AG09319 (cell line): ENCODE data around the gene UBE2Q1.

Source experiments
- DNase-seq: peaks from one replicate; pipeline ENCODE4 v3.0.0-alpha.2; 2010; ENCODE audit warnings: low read depth; ENCODE audit errors: extremely low read depth
- CTCF ChIP-seq: IDR thresholded peaks from 2 replicates; pipeline ENCODE4 v1.5.1; 2011; ENCODE audit warnings: low read depth, mild to moderate bottlenecking, inconsistent platforms, low read length, moderate library complexity

Gene UBE2Q1

GRCh38 chr1:154578058-154578418 is 19.6 kb upstream of the UBE2Q1 start:
- no peak for TF ChIP-seq CTCF
- DNase-seq, result no peak

DNA sequence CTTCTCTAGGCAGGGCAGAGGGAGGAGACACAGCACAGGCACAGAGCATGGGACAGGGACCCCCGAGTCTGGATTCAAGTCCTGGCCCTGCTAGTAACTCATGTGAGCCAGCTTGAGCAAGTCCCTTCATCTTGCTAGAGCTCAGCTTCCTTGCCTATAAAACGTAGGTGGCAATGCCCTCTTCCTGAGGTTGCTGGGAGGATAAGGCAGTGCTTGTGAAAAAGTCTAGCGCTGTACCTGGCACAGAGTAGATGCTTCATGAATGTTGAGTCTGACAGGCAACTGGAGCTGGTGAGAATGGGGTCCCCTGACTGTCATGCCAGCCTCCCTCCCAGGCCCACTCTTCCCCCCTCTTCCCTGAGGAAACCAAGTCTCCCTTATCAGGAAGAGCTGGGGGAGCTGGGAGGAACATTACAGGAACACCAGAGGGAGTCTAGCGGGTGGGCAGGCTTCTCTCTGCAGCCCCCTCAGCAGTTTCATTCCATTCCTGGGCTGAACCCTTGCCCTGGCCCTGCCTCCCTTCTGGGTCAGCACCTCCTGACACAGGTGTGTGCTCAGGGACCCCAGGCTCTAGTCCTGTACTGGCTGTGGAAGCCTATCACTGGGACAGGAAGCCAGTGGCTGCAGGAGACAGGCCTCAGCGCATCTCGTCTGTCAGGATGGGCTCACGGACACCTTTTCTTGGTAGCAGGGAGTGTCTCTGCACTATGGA is 19.0 kb upstream of the UBE2Q1 start:
- TF ChIP-seq CTCF, result no peak
- no peak for DNase-seq

DNA sequence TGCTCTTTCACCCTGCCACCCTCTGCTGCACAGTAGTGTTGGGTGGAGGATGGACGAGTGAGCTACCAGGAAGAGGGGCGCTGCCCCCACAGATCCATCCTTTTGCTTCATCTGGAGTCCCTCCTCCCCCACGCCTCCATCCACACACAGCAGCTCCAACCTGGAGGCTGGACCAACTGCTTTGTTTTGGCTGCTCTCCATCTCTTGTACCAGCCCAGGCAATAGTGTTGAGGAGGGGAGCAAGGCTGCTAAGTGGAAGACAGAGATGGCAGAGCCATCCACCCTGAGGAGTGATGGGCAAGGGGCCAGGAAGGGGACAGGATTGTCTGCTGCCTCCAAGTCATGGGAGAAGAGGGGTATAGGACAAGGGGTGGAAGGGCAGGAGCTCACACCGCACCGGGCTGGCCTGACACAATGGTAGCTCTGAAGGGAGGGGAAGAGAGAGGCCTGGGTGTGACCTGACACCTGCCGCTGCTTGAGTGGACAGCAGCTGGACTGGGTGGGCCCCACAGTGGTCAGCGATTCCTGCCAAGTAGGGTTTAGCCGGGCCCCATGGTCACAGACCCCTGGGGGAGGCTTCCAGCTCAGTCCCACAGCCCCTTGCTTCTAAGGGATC is 17.6 kb upstream of the UBE2Q1 start:
- TF ChIP-seq CTCF, result no peak
- DNase-seq, result no peak

GRCh38 chr1:154575147-154575927 is 16.9 kb upstream of the UBE2Q1 start:
- TF ChIP-seq CTCF, result no peak
- DNase-seq, result no peak

DNA sequence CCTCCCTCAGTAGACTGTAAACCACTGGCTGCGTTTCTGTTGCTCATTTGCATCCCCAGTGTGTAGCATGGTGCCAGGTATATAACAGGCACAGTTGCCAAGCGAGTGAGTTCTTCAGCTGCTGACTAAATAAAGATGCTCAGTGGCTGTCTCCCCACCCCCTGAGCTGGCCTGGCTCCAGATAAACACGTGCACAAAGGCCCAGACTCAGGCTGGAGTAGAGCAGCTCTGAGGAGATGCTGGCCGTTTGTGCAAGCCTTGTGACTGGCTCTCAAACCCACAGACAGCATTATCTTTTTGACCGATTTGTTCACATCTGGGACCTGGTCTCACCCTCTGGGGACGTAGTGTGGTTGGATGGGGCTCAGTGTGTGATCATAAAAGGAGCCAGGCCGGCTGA is 16.3 kb upstream of the UBE2Q1 start:
- no peak for DNase-seq

GRCh38 chr1:154573168-154573510 is 14.7 kb upstream of the UBE2Q1 start:
- DNase-seq, result no peak
- TF ChIP-seq CTCF, result no peak

More for the DNA sequence above, 16.3 kb upstream of the UBE2Q1 start:
- TF ChIP-seq CTCF, result no peak
